Activated T-cell treated with anti-CD3 and anti-CD28 coated beads, Interleukin-2, amount 50 U/mL, for 72 hours (primary cell): Measurements from ENCODE around the gene ZNF804A. TPM values are rescaled to one million over a fixed set of nuclear protein-coding genes. Genes with fewer than 3 reads are reported as not detected.

ENCODE experiments used
- ATAC-seq, 2 donors: fragments of 150-1000 bp; cut with Tn5 transposase; replicated peaks in 1 of 2; 2 replicates each; pipeline ENCODE4 v1.10.0; 2021; ENCODE audit warnings: moderate library complexity in 2 of 2, mild to moderate bottlenecking in 1 of 2
- DNase-seq, 2 donors: peaks; one replicate each; pipeline ENCODE4 v3.0.0; 2021 to 2022; ENCODE audit warnings: mixed read lengths in 1 of 2
- H3K27ac Mint-ChIP-seq: one replicate; pipeline ENCODE4 v1.8.0; 2022; ENCODE audit warnings: mild to moderate bottlenecking, moderate library complexity, mixed read lengths
- H3K27me3 Mint-ChIP-seq: one replicate; pipeline ENCODE4 v1.8.0; 2022; ENCODE audit warnings: low read depth, mixed read lengths
- H3K36me3 Mint-ChIP-seq, 2 donors: one replicate each; pipeline ENCODE4 v1.8.0; 2022; ENCODE audit warnings: mixed read lengths in 2 of 2, mild to moderate bottlenecking in 1 of 2; ENCODE audit not compliant: insufficient read depth in 2 of 2
- H3K4me1 Mint-ChIP-seq: one replicate; pipeline ENCODE4 v1.8.0; 2022; ENCODE audit warnings: low read depth, mixed read lengths
- H3K4me3 Mint-ChIP-seq, 2 donors: one replicate each; pipeline ENCODE4 v1.8.0; 2022; ENCODE audit warnings: mild to moderate bottlenecking in 2 of 2, mixed read lengths in 2 of 2, moderate library complexity in 2 of 2
- H3K9me3 Mint-ChIP-seq, 2 donors: one replicate each; pipeline ENCODE4 v1.8.0; 2022; ENCODE audit warnings: mixed read lengths in 2 of 2
- total RNA-seq, 2 donors: library from RNA; stranded (reverse); gene quantifications; one replicate each; pipeline ENCODE4 v1.2.3, GENCODE V29; 2022

Gene ZNF804A
- not detected for total RNA-seq

- Mint-ChIP-seq H3K9me3 (no peaks in the 10 kb centered on the region), H3K27ac (no peak within 1 kb of the TSS), H3K27me3 (peaks cover 31% of the 10 kb centered on the region), H3K4me1 (peaks cover 15% of the 10 kb centered on the region), H3K36me3 (peaks cover 0 to 2% of the 10 kb centered on the region in 2 donors), H3K4me3 (peak within 1 kb of the TSS; percentile 74 to 79)
- DNase-seq (peak; percentile 8 to 21), ATAC-seq (peak; percentile 63 to 79)
These were observed at the start of gene ZNF804A for GRCh38 chr2:184598316-184599053. Gene ZNF804A, plus strand, starts transcription at chr2:184598529. Its CDS starts 431 bp downstream, at chr2:184598960.

DNA sequence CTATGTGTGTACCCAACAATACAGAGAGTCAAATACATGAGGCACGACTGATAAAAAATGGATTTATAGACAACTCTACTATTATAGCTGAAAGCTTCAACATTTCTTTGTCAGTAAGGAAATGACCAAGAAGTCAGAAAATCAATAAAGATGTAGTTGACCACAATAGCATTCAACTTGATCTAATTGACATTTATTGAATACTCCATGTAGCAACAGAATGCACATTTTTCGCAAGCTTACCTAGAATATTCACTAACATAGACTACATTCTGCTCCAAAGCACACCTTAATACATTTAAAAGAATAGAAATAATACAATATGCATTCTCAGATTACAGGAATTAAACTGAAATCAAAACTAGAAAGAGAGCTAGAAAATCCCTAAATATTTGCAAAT lies 49.2 kb upstream of the ZNF804A start:
- H3K36me3 Mint-ChIP-seq, result no peaks in the 10 kb centered on the region
- DNase-seq (no peak), ATAC-seq (no peak)
- no peak overlapping the region for H3K4me3 Mint-ChIP-seq
- no peaks in the 10 kb centered on the region for H3K4me1 Mint-ChIP-seq
- no peak overlapping the region for H3K27ac Mint-ChIP-seq
- no peaks in the 10 kb centered on the region for H3K27me3 Mint-ChIP-seq
- H3K9me3 Mint-ChIP-seq, result peaks cover 2 to 5% of the 10 kb centered on the region in 2 donors

DNA sequence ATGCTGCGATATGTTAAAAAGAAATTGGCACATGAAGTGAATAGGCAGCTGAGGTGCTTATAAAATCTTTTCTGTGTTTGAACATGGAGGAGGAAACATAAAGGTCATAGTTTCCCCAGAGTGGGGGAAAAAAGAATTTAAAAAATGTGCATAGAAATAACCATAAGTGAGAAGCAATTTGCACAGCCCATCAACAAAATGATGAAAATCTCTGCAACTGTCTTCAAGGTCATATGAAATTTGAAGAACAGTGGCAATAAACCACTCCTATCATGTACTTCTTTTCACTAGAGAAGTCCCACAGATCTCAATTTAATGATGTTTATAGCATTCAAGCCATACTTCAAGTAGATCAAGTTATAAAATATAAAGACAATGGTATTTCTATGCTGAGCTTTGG lies 46.7 kb upstream of the ZNF804A start:
- Mint-ChIP-seq H3K36me3 (no peaks in the 10 kb centered on the region), H3K27me3 (no peaks in the 10 kb centered on the region), H3K4me1 (no peaks in the 10 kb centered on the region), H3K4me3 (no peak overlapping the region), H3K27ac (no peak overlapping the region), H3K9me3 (peaks cover 2 to 5% of the 10 kb centered on the region in 2 donors)
- ATAC-seq, result no peak
- no peak for DNase-seq

GRCh38 chr2:184554736-184555135 lies 43.6 kb upstream of the ZNF804A start:
- H3K4me1 Mint-ChIP-seq, result no peaks in the 10 kb centered on the region
- ATAC-seq (no peak), DNase-seq (no peak)
- peaks cover 2 to 6% of the 10 kb centered on the region in 2 donors for H3K9me3 Mint-ChIP-seq
- no peak overlapping the region for H3K4me3 Mint-ChIP-seq
- no peaks in the 10 kb centered on the region for H3K36me3 Mint-ChIP-seq
- no peaks in the 10 kb centered on the region for H3K27me3 Mint-ChIP-seq
- no peak overlapping the region for H3K27ac Mint-ChIP-seq

GRCh38 chr2:184555352-184555751 lies 43.0 kb upstream of the ZNF804A start:
- H3K9me3 Mint-ChIP-seq, result peaks cover 2 to 6% of the 10 kb centered on the region in 2 donors
- H3K36me3 Mint-ChIP-seq, result no peaks in the 10 kb centered on the region

GRCh38 chr2:184556639-184557038 lies 41.7 kb upstream of the ZNF804A start:
- no peak overlapping the region for H3K4me3 Mint-ChIP-seq
- H3K36me3 Mint-ChIP-seq, result no peaks in the 10 kb centered on the region
- H3K9me3 Mint-ChIP-seq, result peaks cover 2 to 6% of the 10 kb centered on the region in 2 donors
- ATAC-seq (no peak), DNase-seq (no peak)
- no peaks in the 10 kb centered on the region for H3K27me3 Mint-ChIP-seq
- no peak overlapping the region for H3K27ac Mint-ChIP-seq
- H3K4me1 Mint-ChIP-seq, result no peaks in the 10 kb centered on the region

More at GRCh38 chr2:184555352-184555751, 43.0 kb upstream of the ZNF804A start:
- ATAC-seq (no peak), DNase-seq (no peak)
- H3K27me3 Mint-ChIP-seq, result no peaks in the 10 kb centered on the region
- H3K27ac Mint-ChIP-seq, result no peak overlapping the region
- no peaks in the 10 kb centered on the region for H3K4me1 Mint-ChIP-seq
- no peak overlapping the region for H3K4me3 Mint-ChIP-seq

GRCh38 chr2:184558713-184559464 lies 39.4 kb upstream of the ZNF804A start:
- ATAC-seq, result no peak
- Mint-ChIP-seq H3K9me3 (peaks cover 2 to 4% of the 10 kb centered on the region in 2 donors), H3K4me3 (no peak overlapping the region), H3K27ac (no peak overlapping the region), H3K27me3 (no peaks in the 10 kb centered on the region), H3K4me1 (no peaks in the 10 kb centered on the region), H3K36me3 (no peaks in the 10 kb centered on the region)
- no peak for DNase-seq

GRCh38 chr2:184560603-184561002 lies 37.7 kb upstream of the ZNF804A start:
- no peak for ATAC-seq
- no peaks in the 10 kb centered on the region for H3K36me3 Mint-ChIP-seq
- no peak overlapping the region for H3K27ac Mint-ChIP-seq
- no peak overlapping the region for H3K4me3 Mint-ChIP-seq
- no peaks in the 10 kb centered on the region for H3K4me1 Mint-ChIP-seq
- H3K27me3 Mint-ChIP-seq, result no peaks in the 10 kb centered on the region
- DNase-seq, result no peak
- H3K9me3 Mint-ChIP-seq, result peaks cover 2 to 4% of the 10 kb centered on the region in 2 donors

- DNase-seq, result no peak
- ATAC-seq, result no peak
- no peaks in the 10 kb centered on the region for H3K4me1 Mint-ChIP-seq
- no peaks in the 10 kb centered on the region for H3K27me3 Mint-ChIP-seq
- no peak overlapping the region for H3K4me3 Mint-ChIP-seq
- H3K9me3 Mint-ChIP-seq, result peaks cover 2 to 7% of the 10 kb centered on the region in 2 donors
- no peaks in the 10 kb centered on the region for H3K36me3 Mint-ChIP-seq
- no peak overlapping the region for H3K27ac Mint-ChIP-seq
These were observed 35.8 kb upstream of the ZNF804A start for GRCh38 chr2:184562532-184562931.

- Mint-ChIP-seq H3K27me3 (no peaks in the 10 kb centered on the region), H3K4me3 (no peak overlapping the region), H3K27ac (no peak overlapping the region), H3K4me1 (no peaks in the 10 kb centered on the region), H3K9me3 (peaks cover 0 to 7% of the 10 kb centered on the region in 2 donors), H3K36me3 (no peaks in the 10 kb centered on the region)
- DNase-seq, result no peak
- ATAC-seq, result no peak
These were observed 34.2 kb upstream of the ZNF804A start for GRCh38 chr2:184564092-184564491.

DNA sequence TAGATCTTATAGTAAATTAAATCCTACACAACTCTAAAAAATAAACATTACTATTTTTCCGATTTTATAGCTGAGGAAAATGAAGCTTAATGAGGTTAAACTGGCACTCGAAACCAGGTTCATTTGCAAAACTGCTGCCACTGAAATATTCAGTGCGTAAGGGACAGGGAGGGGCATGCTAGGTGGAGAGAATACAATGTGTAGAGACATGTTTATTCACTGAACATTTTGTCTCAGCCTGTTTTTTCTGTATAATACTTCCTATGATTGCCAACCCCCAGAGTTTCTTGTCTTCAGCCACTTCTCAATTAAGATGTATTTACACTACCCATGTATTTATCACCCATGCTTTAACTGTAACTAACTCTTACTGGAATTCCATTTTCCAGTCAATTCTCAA lies 31.6 kb upstream of the ZNF804A start:
- no peak overlapping the region for H3K4me3 Mint-ChIP-seq
- H3K36me3 Mint-ChIP-seq, result no peaks in the 10 kb centered on the region
- DNase-seq (no peak), ATAC-seq (no peak)
- no peaks in the 10 kb centered on the region for H3K4me1 Mint-ChIP-seq
- H3K27me3 Mint-ChIP-seq, result no peaks in the 10 kb centered on the region
- H3K27ac Mint-ChIP-seq, result no peak overlapping the region
- H3K9me3 Mint-ChIP-seq, result peaks cover 0 to 3% of the 10 kb centered on the region in 2 donors

GRCh38 chr2:184577056-184577455 lies 21.3 kb upstream of the ZNF804A start:
- Mint-ChIP-seq H3K27ac (no peak overlapping the region), H3K36me3 (no peaks in the 10 kb centered on the region), H3K9me3 (peaks cover 0 to 8% of the 10 kb centered on the region in 2 donors), H3K27me3 (no peaks in the 10 kb centered on the region), H3K4me1 (no peaks in the 10 kb centered on the region), H3K4me3 (no peak overlapping the region)
- ATAC-seq (no peak), DNase-seq (no peak)

DNA sequence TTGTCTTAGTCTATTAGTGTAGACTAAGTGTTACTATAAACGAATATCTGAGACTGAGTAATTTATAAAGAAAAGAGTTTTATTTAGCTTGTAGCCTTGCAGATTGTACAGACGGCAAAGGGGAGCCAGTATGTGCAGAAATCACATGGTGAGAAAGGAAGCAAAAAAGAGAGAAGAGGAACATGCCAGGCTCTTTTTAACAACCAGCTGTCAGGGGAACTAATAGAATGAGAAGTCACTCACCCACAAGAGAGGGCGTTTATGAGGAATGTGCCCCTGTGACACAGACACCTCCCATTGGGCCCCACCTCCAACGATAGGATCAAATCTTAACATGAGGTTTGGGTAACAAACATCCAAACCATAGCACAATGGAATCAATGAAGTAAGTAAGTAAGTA lies 20.6 kb upstream of the ZNF804A start:
- peak overlapping the region; percentile 8 for H3K27ac Mint-ChIP-seq
- H3K4me3 Mint-ChIP-seq, result no peak overlapping the region
- DNase-seq, result no peak
- peaks cover 0 to 8% of the 10 kb centered on the region in 2 donors for H3K9me3 Mint-ChIP-seq
- no peaks in the 10 kb centered on the region for H3K27me3 Mint-ChIP-seq
- no peaks in the 10 kb centered on the region for H3K36me3 Mint-ChIP-seq
- ATAC-seq, result no peak
- no peaks in the 10 kb centered on the region for H3K4me1 Mint-ChIP-seq
